HepG2 (cell line): ENCODE data around the gene RPL3. TPM values are rescaled to one million over a fixed set of nuclear protein-coding genes. Genes with fewer than 3 reads are reported as not detected.

Experiments
- ZBTB10 ChIP-seq: sonication (generic); formaldehyde crosslinking; IDR thresholded peaks from 2 replicates; pipeline ENCODE4 v1.4.0; 2020; ENCODE audit warnings: missing genetic modification reagents, borderline replicate concordance
- polyA plus RNA-seq, 8 experiments: library from polyadenylated mRNA; depleted of rRNA in 3 of 8; stranded (reverse) in 7 of 8; unstranded in 1 of 8; fragments of >200 nt; fragmentation: Illumina TruSeq in 4 of 8; extraction: Trizol in 4 of 8; gene quantifications; 2 replicates each; pipeline versions ENCODE4 v1.2.1 to v1.2.3, GENCODE V29; 2011 to 2016; ENCODE audit warnings: low read depth in 4 of 8, missing spikeins in 1 of 8, mixed read lengths in 1 of 8; ENCODE audit not compliant: insufficient read depth in 1 of 8
- total RNA-seq, 5 experiments: library from RNA; depleted of rRNA; stranded (reverse); fragments of >200 nt; fragmentation: Illumina TruSeq; extraction: Trizol; gene quantifications; 2 replicates each; pipeline ENCODE4 v1.2.3, GENCODE V29; 2016; ENCODE audit warnings: low read depth in 1 of 5
- TF ChIP-seq, protein P1 (sequence below), 2 experiments: fragments of 450-650 bp in 1 of 2; sonication (generic) in 1 of 2; formaldehyde crosslinking in 1 of 2; IDR thresholded peaks; 2 replicates each; pipeline versions ENCODE4 v1.6.1 to v1.8.0; 2016 to 2022; ENCODE audit warnings: antibody characterized with exemption in 1 of 2, mild to moderate bottlenecking in 1 of 2, missing genetic modification reagents in 1 of 2
- TF ChIP-seq, protein P2 (sequence below): IDR thresholded peaks from 2 replicates; pipeline ENCODE4 v1.6.1; 2012; ENCODE audit warnings: low read length, improper control_type of control experiment

The RPL3 gene
- total and polyA plus RNA-seq, 2 of the 13 experiments (the other 11 are each of a cell fraction or from before 2014, with no cell fraction given): 1,051 to 3,279 TPM

DNA sequence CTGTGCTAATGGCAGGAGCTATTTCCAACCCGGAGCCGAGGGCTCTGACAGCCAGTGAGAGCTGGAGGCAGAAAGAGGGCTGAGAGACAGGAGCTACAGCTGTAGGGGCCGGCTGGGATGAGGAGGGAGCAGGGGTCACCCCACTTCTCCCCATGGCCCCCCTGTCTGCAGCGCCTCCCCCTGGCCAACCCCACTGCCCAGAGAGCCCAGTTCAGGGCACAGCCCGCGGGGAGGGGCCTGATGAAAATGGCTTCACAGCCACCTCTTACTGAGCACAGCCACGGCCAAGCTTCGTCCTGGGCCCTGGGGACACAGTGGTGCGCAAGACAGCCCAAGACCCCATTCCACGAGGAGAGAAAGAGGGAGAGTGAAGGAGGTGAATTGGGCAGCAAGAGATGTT, 27.9 kb downstream of the RPL3 start (continued):
- TF ChIP-seq, protein P1, sequence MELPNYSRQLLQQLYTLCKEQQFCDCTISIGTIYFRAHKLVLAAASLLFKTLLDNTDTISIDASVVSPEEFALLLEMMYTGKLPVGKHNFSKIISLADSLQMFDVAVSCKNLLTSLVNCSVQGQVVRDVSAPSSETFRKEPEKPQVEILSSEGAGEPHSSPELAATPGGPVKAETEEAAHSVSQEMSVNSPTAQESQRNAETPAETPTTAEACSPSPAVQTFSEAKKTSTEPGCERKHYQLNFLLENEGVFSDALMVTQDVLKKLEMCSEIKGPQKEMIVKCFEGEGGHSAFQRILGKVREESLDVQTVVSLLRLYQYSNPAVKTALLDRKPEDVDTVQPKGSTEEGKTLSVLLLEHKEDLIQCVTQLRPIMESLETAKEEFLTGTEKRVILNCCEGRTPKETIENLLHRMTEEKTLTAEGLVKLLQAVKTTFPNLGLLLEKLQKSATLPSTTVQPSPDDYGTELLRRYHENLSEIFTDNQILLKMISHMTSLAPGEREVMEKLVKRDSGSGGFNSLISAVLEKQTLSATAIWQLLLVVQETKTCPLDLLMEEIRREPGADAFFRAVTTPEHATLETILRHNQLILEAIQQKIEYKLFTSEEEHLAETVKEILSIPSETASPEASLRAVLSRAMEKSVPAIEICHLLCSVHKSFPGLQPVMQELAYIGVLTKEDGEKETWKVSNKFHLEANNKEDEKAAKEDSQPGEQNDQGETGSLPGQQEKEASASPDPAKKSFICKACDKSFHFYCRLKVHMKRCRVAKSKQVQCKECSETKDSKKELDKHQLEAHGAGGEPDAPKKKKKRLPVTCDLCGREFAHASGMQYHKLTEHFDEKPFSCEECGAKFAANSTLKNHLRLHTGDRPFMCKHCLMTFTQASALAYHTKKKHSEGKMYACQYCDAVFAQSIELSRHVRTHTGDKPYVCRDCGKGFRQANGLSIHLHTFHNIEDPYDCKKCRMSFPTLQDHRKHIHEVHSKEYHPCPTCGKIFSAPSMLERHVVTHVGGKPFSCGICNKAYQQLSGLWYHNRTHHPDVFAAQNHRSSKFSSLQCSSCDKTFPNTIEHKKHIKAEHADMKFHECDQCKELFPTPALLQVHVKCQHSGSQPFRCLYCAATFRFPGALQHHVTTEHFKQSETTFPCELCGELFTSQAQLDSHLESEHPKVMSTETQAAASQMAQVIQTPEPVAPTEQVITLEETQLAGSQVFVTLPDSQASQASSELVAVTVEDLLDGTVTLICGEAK (IDR thresholded peaks at IDR 0.05): no peak
- TF ChIP-seq, protein P1 (CRISPR knock-in tag; IDR thresholded peaks at IDR 0.05): no peak
- peak; percentile 36; the same call in 1 of the 2 replicates for TF ChIP-seq ZBTB10
- TF ChIP-seq, protein P2, sequence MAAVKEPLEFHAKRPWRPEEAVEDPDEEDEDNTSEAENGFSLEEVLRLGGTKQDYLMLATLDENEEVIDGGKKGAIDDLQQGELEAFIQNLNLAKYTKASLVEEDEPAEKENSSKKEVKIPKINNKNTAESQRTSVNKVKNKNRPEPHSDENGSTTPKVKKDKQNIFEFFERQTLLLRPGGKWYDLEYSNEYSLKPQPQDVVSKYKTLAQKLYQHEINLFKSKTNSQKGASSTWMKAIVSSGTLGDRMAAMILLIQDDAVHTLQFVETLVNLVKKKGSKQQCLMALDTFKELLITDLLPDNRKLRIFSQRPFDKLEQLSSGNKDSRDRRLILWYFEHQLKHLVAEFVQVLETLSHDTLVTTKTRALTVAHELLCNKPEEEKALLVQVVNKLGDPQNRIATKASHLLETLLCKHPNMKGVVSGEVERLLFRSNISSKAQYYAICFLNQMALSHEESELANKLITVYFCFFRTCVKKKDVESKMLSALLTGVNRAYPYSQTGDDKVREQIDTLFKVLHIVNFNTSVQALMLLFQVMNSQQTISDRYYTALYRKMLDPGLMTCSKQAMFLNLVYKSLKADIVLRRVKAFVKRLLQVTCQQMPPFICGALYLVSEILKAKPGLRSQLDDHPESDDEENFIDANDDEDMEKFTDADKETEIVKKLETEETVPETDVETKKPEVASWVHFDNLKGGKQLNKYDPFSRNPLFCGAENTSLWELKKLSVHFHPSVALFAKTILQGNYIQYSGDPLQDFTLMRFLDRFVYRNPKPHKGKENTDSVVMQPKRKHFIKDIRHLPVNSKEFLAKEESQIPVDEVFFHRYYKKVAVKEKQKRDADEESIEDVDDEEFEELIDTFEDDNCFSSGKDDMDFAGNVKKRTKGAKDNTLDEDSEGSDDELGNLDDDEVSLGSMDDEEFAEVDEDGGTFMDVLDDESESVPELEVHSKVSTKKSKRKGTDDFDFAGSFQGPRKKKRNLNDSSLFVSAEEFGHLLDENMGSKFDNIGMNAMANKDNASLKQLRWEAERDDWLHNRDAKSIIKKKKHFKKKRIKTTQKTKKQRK: no peak
